WTC11 (cell line): ENCODE data around the gene DCAF5. TPM values are rescaled to one million over a fixed set of nuclear protein-coding genes. Genes with fewer than 3 reads are reported as not detected.

Experiments
- ATAC-seq: fragments of 200-7000 bp; cut with Tn5 transposase; 2 replicates; pipeline ENCODE4 v1.10.0; 2021; ENCODE audit warnings: mild to moderate bottlenecking, moderate library complexity
- CTCF ChIA-PET: fragments of 300-600 bp; sonication (Branson Sonifier 250); formaldehyde crosslinking; loops from one replicate; lab custom pipeline; 2021; ENCODE audit warnings: antibody characterized with exemption; lab: Charles Lee
- POLR2A ChIA-PET: fragments of 350-600 bp; sonication (Branson Sonifier 250); formaldehyde crosslinking; loops from one replicate; lab custom pipeline; 2021; ENCODE audit warnings: antibody characterized with exemption; lab: Charles Lee
- DNase-seq: peaks from one replicate; pipeline ENCODE4 v3.0.0; 2021; ENCODE audit warnings: low spot score
- H3K27ac Mint-ChIP-seq: 2 replicates; pipeline ENCODE4 v1.8.0; 2021; ENCODE audit warnings: mixed read lengths
- H3K27me3 Mint-ChIP-seq: 2 replicates; pipeline ENCODE4 v1.8.0; 2021; ENCODE audit warnings: low read depth, mild to moderate bottlenecking, moderate library complexity, mixed read lengths
- H3K36me3 Mint-ChIP-seq: 2 replicates; pipeline ENCODE4 v1.8.0; 2021; ENCODE audit warnings: mixed read lengths
- H3K4me1 Mint-ChIP-seq: 2 replicates; pipeline ENCODE4 v1.8.0; 2022; ENCODE audit warnings: mixed read lengths
- H3K4me3 Mint-ChIP-seq: 2 replicates; pipeline ENCODE4 v1.8.0; 2021; ENCODE audit warnings: mild to moderate bottlenecking, moderate library complexity, mixed read lengths
- H3K9me3 Mint-ChIP-seq: 2 replicates; pipeline ENCODE4 v1.8.0; 2021; ENCODE audit warnings: mixed read lengths
- CDX4 ChIP-seq: fragments of 250-450 bp; sonication (Bioruptor Pico); IDR thresholded peaks from 2 replicates; pipeline ENCODE4 v1.9.0; 2021; ENCODE audit warnings: moderate library complexity, mild to moderate bottlenecking, inconsistent platforms, borderline replicate concordance
- E2F1 ChIP-seq: sonication (generic); formaldehyde crosslinking; IDR thresholded peaks from 2 replicates; pipeline ENCODE4 v1.8.0; 2022; ENCODE audit warnings: mild to moderate bottlenecking, missing genetic modification reagents
- EMX1 ChIP-seq: fragments of 250-450 bp; sonication (Bioruptor Pico); IDR thresholded peaks from 2 replicates; pipeline ENCODE4 v1.8.0; 2021; ENCODE audit warnings: mild to moderate bottlenecking
- FOXP4 ChIP-seq: sonication (generic); formaldehyde crosslinking; IDR thresholded peaks from 2 replicates; pipeline ENCODE4 v1.8.0; 2022; ENCODE audit warnings: mild to moderate bottlenecking, missing genetic modification reagents
- KAT7 ChIP-seq: sonication (generic); formaldehyde crosslinking; IDR thresholded peaks from 2 replicates; pipeline ENCODE4 v1.8.1; 2023; ENCODE audit warnings: missing genetic modification reagents, mild to moderate bottlenecking, borderline replicate concordance
- NR1H2 ChIP-seq: sonication (generic); formaldehyde crosslinking; IDR thresholded peaks from 2 replicates; pipeline ENCODE4 v1.9.0; 2021; ENCODE audit warnings: mild to moderate bottlenecking, moderate library complexity, missing genetic modification reagents
- total RNA-seq: library from RNA; stranded (reverse); gene quantifications from 3 replicates; pipeline ENCODE4 v1.2.3, GENCODE V29; 2021
- TF ChIP-seq, protein P1 (sequence below): sonication (generic); formaldehyde crosslinking; IDR thresholded peaks from 2 replicates; pipeline ENCODE4 v1.8.1; 2023; ENCODE audit warnings: mild to moderate bottlenecking, missing genetic modification reagents, moderate library complexity
- TF ChIP-seq, protein P2 (sequence below): sonication (generic); formaldehyde crosslinking; IDR thresholded peaks from 2 replicates; pipeline ENCODE4 v1.8.0; 2022; ENCODE audit warnings: mild to moderate bottlenecking, missing genetic modification reagents
- TF ChIP-seq, protein P3 (sequence below): fragments of 250-450 bp; sonication (Bioruptor Pico); IDR thresholded peaks from 2 replicates; pipeline ENCODE4 v1.9.0; 2021; ENCODE audit warnings: mild to moderate bottlenecking
- TF ChIP-seq, protein P4 (sequence below): sonication (generic); formaldehyde crosslinking; IDR thresholded peaks from 2 replicates; pipeline ENCODE4 v1.8.1; 2023; ENCODE audit warnings: mild to moderate bottlenecking, moderate library complexity, missing genetic modification reagents
- TF ChIP-seq, protein P5 (sequence below): sonication (generic); formaldehyde crosslinking; conservative IDR thresholded peaks from 2 replicates; pipeline ENCODE4 v1.8.1; 2023; ENCODE audit warnings: mild to moderate bottlenecking, low read depth, missing genetic modification reagents, moderate library complexity

Gene DCAF5
- total RNA-seq, 1 experiment from 2014 or later: 30.3 TPM

DNA sequence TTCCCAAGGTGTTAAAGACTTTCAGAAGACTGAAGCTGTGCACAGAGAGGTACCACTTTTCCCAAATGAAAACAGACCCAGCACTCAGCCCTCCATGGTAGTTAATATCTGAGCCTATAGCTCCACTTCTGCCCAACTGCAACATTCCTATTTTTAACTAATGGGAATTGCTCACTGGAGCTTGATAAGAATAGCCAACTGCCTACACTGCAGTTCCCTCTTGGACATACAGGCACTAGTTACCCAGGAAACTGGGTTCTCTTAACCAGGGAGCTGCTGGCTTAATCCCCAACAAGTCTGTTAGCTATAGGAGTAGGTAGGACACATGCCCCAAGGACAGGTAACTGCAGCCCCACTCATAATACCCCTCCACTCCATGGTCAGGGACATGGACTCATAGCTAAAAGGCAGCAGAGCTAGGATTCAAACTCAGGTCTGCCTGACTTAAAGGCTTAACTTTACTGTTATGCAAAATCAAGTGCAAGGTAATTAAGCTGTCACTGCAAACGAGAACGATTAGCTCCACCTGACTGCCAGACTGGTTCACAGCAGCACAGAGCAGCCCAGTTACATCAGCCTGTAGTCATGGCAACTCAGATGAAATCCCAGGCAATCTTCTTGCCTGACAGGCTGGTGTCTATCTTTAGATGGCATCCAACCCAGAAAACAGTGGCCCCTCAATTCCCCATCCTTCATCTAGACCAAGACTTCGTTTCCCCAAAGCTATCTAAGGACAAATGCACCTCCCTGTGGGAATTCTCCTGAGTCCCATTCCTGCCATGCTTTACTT is 96.7 kb downstream of the DCAF5 start:
- DNase-seq (peak; percentile 49), ATAC-seq (peak; percentile 92)
- POLR2A ChIA-PET: interaction anchor here (0.7 to 1.3 kb wide), 3 partner anchors 12 to 77 kb away, joined by 3 read pairs; partner anchors contain the start of gene ACTN1
- TF ChIP-seq, protein P1, sequence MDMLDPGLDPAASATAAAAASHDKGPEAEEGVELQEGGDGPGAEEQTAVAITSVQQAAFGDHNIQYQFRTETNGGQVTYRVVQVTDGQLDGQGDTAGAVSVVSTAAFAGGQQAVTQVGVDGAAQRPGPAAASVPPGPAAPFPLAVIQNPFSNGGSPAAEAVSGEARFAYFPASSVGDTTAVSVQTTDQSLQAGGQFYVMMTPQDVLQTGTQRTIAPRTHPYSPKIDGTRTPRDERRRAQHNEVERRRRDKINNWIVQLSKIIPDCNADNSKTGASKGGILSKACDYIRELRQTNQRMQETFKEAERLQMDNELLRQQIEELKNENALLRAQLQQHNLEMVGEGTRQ (CRISPR knock-in tag): no peak
- TF ChIP-seq CDX4 (no peak), EMX1 (CRISPR knock-in tag) (no peak)
- TF ChIP-seq, protein P2, sequence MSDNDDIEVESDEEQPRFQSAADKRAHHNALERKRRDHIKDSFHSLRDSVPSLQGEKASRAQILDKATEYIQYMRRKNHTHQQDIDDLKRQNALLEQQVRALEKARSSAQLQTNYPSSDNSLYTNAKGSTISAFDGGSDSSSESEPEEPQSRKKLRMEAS (CRISPR knock-in tag): 0 out of 2 replicates have a peak, but pooled peaks have one; percentile 7
- TF ChIP-seq, protein P3, sequence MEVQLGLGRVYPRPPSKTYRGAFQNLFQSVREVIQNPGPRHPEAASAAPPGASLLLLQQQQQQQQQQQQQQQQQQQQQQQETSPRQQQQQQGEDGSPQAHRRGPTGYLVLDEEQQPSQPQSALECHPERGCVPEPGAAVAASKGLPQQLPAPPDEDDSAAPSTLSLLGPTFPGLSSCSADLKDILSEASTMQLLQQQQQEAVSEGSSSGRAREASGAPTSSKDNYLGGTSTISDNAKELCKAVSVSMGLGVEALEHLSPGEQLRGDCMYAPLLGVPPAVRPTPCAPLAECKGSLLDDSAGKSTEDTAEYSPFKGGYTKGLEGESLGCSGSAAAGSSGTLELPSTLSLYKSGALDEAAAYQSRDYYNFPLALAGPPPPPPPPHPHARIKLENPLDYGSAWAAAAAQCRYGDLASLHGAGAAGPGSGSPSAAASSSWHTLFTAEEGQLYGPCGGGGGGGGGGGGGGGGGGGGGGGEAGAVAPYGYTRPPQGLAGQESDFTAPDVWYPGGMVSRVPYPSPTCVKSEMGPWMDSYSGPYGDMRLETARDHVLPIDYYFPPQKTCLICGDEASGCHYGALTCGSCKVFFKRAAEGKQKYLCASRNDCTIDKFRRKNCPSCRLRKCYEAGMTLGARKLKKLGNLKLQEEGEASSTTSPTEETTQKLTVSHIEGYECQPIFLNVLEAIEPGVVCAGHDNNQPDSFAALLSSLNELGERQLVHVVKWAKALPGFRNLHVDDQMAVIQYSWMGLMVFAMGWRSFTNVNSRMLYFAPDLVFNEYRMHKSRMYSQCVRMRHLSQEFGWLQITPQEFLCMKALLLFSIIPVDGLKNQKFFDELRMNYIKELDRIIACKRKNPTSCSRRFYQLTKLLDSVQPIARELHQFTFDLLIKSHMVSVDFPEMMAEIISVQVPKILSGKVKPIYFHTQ (CRISPR knock-in tag): no peak
- TF ChIP-seq, protein P4, sequence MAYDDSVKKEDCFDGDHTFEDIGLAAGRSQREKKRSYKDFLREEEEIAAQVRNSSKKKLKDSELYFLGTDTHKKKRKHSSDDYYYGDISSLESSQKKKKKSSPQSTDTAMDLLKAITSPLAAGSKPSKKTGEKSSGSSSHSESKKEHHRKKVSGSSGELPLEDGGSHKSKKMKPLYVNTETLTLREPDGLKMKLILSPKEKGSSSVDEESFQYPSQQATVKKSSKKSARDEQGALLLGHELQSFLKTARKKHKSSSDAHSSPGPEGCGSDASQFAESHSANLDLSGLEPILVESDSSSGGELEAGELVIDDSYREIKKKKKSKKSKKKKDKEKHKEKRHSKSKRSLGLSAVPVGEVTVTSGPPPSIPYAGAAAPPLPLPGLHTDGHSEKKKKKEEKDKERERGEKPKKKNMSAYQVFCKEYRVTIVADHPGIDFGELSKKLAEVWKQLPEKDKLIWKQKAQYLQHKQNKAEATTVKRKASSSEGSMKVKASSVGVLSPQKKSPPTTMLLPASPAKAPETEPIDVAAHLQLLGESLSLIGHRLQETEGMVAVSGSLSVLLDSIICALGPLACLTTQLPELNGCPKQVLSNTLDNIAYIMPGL: 0 out of 2 replicates have a peak, but pooled peaks have one; percentile 38
- no peak overlapping the region for H3K4me3 Mint-ChIP-seq
- H3K9me3 Mint-ChIP-seq: no peaks in the 10 kb centered on the region
- H3K4me1 Mint-ChIP-seq: peaks cover 21% of the 10 kb centered on the region
- no peaks in the 10 kb centered on the region for H3K27me3 Mint-ChIP-seq
- CTCF ChIA-PET: interaction anchor here (0.6 to 1.9 kb wide), 26 partner anchors 9 to 212 kb away, joined by 3 to 17 read pairs (median 4); no protein-coding TSS in a partner anchor
- peaks cover 24% of the 10 kb centered on the region for H3K36me3 Mint-ChIP-seq
- H3K27ac Mint-ChIP-seq: peak overlapping the region; percentile 54; the same call in 1 of the 2 replicates

DNA sequence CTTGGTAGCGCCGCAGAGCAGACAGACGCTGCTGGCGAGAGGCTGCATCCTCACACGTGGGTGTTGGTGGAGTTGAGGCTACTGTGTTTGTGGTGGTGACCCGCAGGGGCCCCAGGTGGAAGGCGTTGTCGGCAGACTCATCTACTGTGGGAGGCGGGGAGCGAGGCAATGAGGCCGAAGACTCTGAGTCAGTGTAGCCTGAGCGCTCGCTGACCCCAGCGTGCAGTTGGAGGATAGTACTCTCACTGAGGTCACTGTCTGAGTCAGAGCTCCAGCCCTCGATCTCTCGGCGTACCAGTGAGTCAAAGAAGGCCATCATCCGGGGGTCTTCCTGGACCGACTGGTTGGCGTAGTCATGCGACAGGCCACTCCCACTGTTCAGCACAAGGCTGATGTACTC is 97.8 kb downstream of the DCAF5 start:
- Mint-ChIP-seq H3K27me3 (no peaks in the 10 kb centered on the region), H3K27ac (no peak overlapping the region), H3K4me1 (peaks cover 31% of the 10 kb centered on the region), H3K36me3 (peaks cover 21% of the 10 kb centered on the region), H3K9me3 (no peaks in the 10 kb centered on the region), H3K4me3 (no peak overlapping the region)
- TF ChIP-seq, protein P5, sequence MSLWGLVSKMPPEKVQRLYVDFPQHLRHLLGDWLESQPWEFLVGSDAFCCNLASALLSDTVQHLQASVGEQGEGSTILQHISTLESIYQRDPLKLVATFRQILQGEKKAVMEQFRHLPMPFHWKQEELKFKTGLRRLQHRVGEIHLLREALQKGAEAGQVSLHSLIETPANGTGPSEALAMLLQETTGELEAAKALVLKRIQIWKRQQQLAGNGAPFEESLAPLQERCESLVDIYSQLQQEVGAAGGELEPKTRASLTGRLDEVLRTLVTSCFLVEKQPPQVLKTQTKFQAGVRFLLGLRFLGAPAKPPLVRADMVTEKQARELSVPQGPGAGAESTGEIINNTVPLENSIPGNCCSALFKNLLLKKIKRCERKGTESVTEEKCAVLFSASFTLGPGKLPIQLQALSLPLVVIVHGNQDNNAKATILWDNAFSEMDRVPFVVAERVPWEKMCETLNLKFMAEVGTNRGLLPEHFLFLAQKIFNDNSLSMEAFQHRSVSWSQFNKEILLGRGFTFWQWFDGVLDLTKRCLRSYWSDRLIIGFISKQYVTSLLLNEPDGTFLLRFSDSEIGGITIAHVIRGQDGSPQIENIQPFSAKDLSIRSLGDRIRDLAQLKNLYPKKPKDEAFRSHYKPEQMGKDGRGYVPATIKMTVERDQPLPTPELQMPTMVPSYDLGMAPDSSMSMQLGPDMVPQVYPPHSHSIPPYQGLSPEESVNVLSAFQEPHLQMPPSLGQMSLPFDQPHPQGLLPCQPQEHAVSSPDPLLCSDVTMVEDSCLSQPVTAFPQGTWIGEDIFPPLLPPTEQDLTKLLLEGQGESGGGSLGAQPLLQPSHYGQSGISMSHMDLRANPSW (CRISPR knock-in tag): no peak
- TF ChIP-seq NR1H2: no peak
- ChIA-PET POLR2A (no interaction called here), CTCF (no interaction called here)
- ATAC-seq (no peak), DNase-seq (no peak)

- ATAC-seq: no peak
- H3K4me1 Mint-ChIP-seq: peaks cover 37% of the 10 kb centered on the region
- H3K9me3 Mint-ChIP-seq: no peaks in the 10 kb centered on the region
- TF ChIP-seq KAT7 (CRISPR knock-in tag) (no peak), FOXP4 (CRISPR knock-in tag) (no peak), E2F1 (no peak)
- TF ChIP-seq, all 79 proteins: peak for 0
- ChIA-PET POLR2A (no interaction called here), CTCF (no interaction called here)
- no peak overlapping the region for H3K4me3 Mint-ChIP-seq
- no peak overlapping the region for H3K27ac Mint-ChIP-seq
- no peak for DNase-seq
- peaks cover 21% of the 10 kb centered on the region for H3K36me3 Mint-ChIP-seq
- H3K27me3 Mint-ChIP-seq: no peaks in the 10 kb centered on the region
Measured at GRCh38 chr14:69054030-69054429, 98.9 kb downstream of the DCAF5 start.
